GM21576 (cell line): ENCODE data around the gene MFN2.

ENCODE experiments used
- ATAC-seq: cut with Tn5 transposase; IDR thresholded peaks from one replicate; pipeline ENCODE4 v1.9.1; 2021; ENCODE audit warnings: mild to moderate bottlenecking, moderate library complexity; ENCODE audit not compliant: unreplicated experiment

Gene MFN2

GRCh38 chr1:11957897-11958296 lies 22.3 kb upstream of the MFN2 start:
- ATAC-seq = no peak

- no peak for ATAC-seq
These were observed 20.0 kb upstream of the MFN2 start for GRCh38 chr1:11960276-11960675.

GRCh38 chr1:11960715-11961114 lies 19.5 kb upstream of the MFN2 start:
- no peak for ATAC-seq

GRCh38 chr1:11961230-11961629 lies 19.0 kb upstream of the MFN2 start:
- ATAC-seq = no peak

- ATAC-seq = no peak
These were observed 16.6 kb upstream of the MFN2 start for GRCh38 chr1:11963622-11964021.

- ATAC-seq = no peak
These were observed 15.6 kb upstream of the MFN2 start for GRCh38 chr1:11964656-11965055.

GRCh38 chr1:11967028-11967547 lies 13.2 kb upstream of the MFN2 start:
- no peak for ATAC-seq

GRCh38 chr1:11970441-11971185 lies 9.6 kb upstream of the MFN2 start:
- no peak for ATAC-seq

- no peak for ATAC-seq
These were observed 2.6 kb upstream of the MFN2 start for GRCh38 chr1:11977625-11978024.

GRCh38 chr1:11978301-11978700 lies 1.9 kb upstream of the MFN2 start:
- ATAC-seq = no peak

- no peak for ATAC-seq
These were observed 1.0 kb upstream of the MFN2 start for GRCh38 chr1:11979028-11979850.

GRCh38 chr1:11980676-11980972 lies 380 bp downstream of the MFN2 start:
- ATAC-seq = peak; percentile 15

GRCh38 chr1:11981378-11982009 lies 1.2 kb downstream of the MFN2 start:
- ATAC-seq = no peak

GRCh38 chr1:11982010-11982392 lies 1.8 kb downstream of the MFN2 start:
- ATAC-seq = no peak

GRCh38 chr1:11984121-11984520 lies 3.9 kb downstream of the MFN2 start:
- no peak for ATAC-seq

- ATAC-seq = no peak
These were observed 4.3 kb downstream of the MFN2 start for GRCh38 chr1:11984576-11984975.

GRCh38 chr1:11985171-11985570 lies 4.9 kb downstream of the MFN2 start:
- ATAC-seq = no peak

GRCh38 chr1:11985851-11986250 lies 5.6 kb downstream of the MFN2 start:
- ATAC-seq = no peak

- no peak for ATAC-seq
These were observed 9.4 kb downstream of the MFN2 start for GRCh38 chr1:11989669-11990068.

GRCh38 chr1:11990303-11991032 lies 10.2 kb downstream of the MFN2 start:
- ATAC-seq = no peak
